ENCODE data around the gene SYNE1. TPM values are rescaled to one million over a fixed set of nuclear protein-coding genes. Genes with fewer than 3 reads are reported as not detected.

SYNE1 gene
- total RNA-seq, 4 donors from 2014 or later = 411 to 622 (median 490) TPM

GRCh38 chr6:152170313-152170701, 466.9 kb downstream of the SYNE1 start:
- intact Hi-C loops (cut with DNase I) = no loop called here
- no peak for DNase-seq

GRCh38 chr6:152167641-152168603, 469.2 kb downstream of the SYNE1 start:
- TF ChIP-seq CTCF (IDR thresholded peaks at IDR 0.05) = no peak
- TF ChIP-seq POLR2A (IDR thresholded peaks at IDR 0.05) = no peak
- Histone ChIP-seq H3K27me3 (no peaks in the 10 kb centered on the region), H3K4me3 (replicated peaks in 1 of 3) (no peak overlapping the region), H3K27ac (peak overlapping the region in 1 of 3 donors; percentile 22), H3K36me3 (peaks cover 7 to 21% of the 10 kb centered on the region in 2 donors), H3K4me1 (no peaks in the 10 kb centered on the region), H3K9me3 (no peaks in the 10 kb centered on the region)
- WGBS, 2 donors = 84% methylated on average over 13 of the region's 13 CpGs
- DNase-seq = no peak
- intact Hi-C loops (cut with DNase I) = no loop called here

More at GRCh38 chr6:152170313-152170701, 466.9 kb downstream of the SYNE1 start:
- Histone ChIP-seq H3K4me3 (replicated peaks in 1 of 3) (no peak overlapping the region), H3K36me3 (peaks cover 19 to 24% of the 10 kb centered on the region in 2 donors), H3K4me1 (no peaks in the 10 kb centered on the region), H3K27ac (no peak overlapping the region), H3K9me3 (no peaks in the 10 kb centered on the region), H3K27me3 (no peaks in the 10 kb centered on the region)
- WGBS, 2 donors = 92 to 94% methylated on average over 4 of the region's 4 CpGs
- TF ChIP-seq CTCF (IDR thresholded peaks at IDR 0.05) (no peak), POLR2A (IDR thresholded peaks at IDR 0.05) (no peak)

GRCh38 chr6:152166897-152167296, 470.3 kb downstream of the SYNE1 start:
- 89 to 93% methylated on average over 5 of the region's 5 CpGs for WGBS, 2 donors
- Histone ChIP-seq H3K4me3 (replicated peaks in 1 of 3) (no peak overlapping the region), H3K27ac (no peak overlapping the region), H3K4me1 (no peaks in the 10 kb centered on the region), H3K27me3 (no peaks in the 10 kb centered on the region), H3K36me3 (peaks cover 7 to 23% of the 10 kb centered on the region in 2 donors), H3K9me3 (no peaks in the 10 kb centered on the region)
- TF ChIP-seq POLR2A (IDR thresholded peaks at IDR 0.05) (no peak), CTCF (IDR thresholded peaks at IDR 0.05) (no peak)
- intact Hi-C loops (cut with DNase I) = no loop called here
- no peak for DNase-seq

- 85 to 90% methylated on average over 4 of the region's 4 CpGs for WGBS, 2 donors
- TF ChIP-seq CTCF (IDR thresholded peaks at IDR 0.05) (no peak), POLR2A (IDR thresholded peaks at IDR 0.05) (no peak)
- intact Hi-C loops (cut with DNase I) = no loop called here
Measured at GRCh38 chr6:152166497-152166896, 470.7 kb downstream of the SYNE1 start.

GRCh38 chr6:152164957-152165356, 472.2 kb downstream of the SYNE1 start:
- no peak for TF ChIP-seq CTCF (IDR thresholded peaks at IDR 0.05)
- no peak for TF ChIP-seq POLR2A (IDR thresholded peaks at IDR 0.05)
- no peak for DNase-seq
- Histone ChIP-seq H3K4me3 (replicated peaks in 1 of 3) (no peak overlapping the region), H3K36me3 (peaks cover 6 to 18% of the 10 kb centered on the region in 2 donors), H3K27me3 (no peaks in the 10 kb centered on the region), H3K9me3 (no peaks in the 10 kb centered on the region), H3K27ac (no peak overlapping the region), H3K4me1 (no peaks in the 10 kb centered on the region)
- 96 to 97% methylated on average over 5 of the region's 5 CpGs for WGBS, 2 donors
- intact Hi-C loops (cut with DNase I) = no loop called here

More at GRCh38 chr6:152166497-152166896, 470.7 kb downstream of the SYNE1 start:
- Histone ChIP-seq H3K9me3 (no peaks in the 10 kb centered on the region), H3K4me1 (no peaks in the 10 kb centered on the region), H3K27ac (no peak overlapping the region), H3K4me3 (replicated peaks in 1 of 3) (no peak overlapping the region), H3K36me3 (peaks cover 6 to 23% of the 10 kb centered on the region in 2 donors), H3K27me3 (no peaks in the 10 kb centered on the region)
- no peak for DNase-seq
